Effector CD8-positive, alpha-beta T cell (primary cell): ENCODE data around the gene SEC14L5.
"Not testable (repeated sequence)": the region's sequence is repeated elsewhere in the genome, so short reads cannot be mapped to it uniquely, and the experiment has no call there.

ENCODE experiments used
- DNase-seq: peaks from one replicate; lab custom pipeline; 2025; lab: John Stamatoyannopoulos, UW

The SEC14L5 gene

DNA sequence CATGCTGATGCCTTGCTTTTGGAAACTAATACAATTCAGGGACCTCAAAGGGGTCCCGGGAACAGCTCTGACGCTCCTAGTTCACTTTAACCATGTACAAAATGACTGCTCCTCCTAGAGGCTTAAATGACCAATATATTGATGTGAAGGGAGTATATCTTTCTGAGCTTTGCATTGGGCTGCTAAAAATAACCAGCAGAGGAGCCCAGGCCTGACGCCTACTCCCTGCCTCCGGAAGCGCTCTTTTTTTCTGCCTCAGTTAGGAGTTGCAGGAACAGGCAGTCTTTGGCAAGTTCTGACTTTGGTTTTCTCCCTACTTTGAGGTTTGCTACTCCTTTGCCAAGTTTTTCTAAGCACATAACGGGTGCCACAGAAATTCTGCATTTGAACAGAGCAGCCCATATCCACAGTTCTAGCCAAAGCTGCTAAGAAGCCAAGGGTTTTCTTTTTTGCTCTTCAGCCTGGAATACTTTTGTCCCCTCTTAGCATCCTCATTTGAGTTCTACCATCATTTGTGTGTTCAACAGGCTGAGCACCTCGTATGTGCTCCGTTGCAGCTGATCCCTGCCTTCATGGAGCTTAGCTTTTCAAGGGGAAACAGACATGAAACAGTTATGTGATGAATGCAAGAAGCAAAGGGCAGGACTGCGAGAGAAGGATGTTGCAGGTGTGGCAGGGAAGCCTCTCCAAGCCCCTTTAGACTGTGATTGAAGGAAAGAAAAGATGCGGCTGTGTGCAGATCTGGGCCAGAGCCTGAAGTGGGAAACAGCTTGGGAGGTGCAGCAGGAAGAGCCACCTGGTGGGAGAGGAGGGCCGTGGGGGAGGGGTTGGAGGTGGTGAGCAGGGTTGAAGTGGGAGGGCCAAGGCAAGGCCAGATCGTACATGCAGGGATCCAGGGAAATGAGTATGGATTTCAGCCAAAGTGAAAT lies 78.4 kb downstream of the SEC14L5 start:
- DNase-seq = no peak

DNA sequence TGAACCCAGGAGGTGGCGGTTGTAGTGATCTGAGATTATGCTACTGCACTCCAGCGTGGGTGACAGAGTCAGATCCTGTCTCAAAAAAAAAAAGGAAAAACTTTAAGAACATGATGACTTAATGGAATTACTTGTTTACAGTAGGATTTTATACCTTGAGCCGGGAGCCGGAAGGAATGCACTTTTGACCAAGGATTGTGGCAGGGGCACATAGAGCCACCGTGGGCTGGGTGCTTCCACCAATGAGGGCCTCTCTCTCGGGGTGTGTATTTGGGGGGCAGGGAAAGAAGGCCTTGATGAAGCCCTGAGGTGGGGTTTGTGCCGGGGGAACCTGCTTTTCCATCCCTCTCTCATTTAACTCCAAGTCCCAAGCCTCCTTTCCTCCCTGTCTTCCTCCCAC lies 82.3 kb downstream of the SEC14L5 start:
- DNase-seq = no peak

DNA sequence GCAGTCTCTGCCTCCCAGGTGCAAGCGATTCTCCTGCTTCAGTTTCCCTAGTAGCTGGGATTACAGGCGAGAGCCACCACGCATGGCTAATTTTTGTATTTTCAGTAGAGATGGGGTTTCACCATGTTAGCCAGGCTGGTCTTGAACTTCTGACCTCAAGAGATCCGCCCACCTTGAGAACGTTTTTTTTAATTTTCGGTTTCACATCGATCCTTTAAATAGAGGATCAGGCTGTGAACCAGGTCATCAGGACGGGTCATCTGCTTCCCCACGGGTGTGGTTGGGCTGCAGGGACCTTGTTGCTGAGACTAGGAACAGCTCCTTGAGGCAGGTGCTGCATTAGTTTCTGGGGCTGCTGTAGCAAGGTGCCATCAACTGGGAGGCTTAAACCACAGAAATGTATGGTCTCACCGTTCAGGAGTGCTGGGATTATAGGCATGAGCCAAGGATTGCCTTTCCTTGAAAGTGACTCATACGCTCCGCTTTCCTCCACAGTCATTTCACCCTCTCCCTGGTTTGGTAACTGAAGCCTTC lies 83.5 kb downstream of the SEC14L5 start:
- DNase-seq = no peak

DNA sequence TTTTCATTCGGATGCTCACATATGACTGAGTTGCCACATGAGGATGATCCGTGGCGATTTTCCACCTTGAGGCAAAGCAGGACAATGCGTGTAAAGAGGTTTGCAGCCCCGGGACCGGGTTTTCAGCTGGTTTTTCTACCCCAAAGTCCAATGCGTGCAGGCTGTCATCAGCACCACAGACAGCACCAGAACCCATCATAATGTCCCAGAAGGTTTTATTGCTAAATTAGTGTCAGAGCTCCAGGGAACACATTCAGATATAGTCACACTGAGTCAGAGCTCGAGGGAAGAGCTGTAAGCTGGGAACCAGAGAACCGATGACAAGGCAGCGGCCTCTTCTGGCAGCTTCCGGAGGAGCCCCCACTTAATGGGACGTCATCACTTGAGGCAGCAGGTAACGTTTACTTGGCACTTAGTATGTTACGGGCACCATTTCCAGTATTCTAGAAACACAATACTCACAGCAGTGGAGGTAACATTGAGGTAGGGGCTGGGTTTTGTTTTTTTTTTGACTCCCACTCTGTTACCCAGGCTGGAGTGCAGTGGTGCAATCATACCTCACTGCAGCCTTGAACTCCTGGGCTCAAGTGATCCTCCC lies 84.5 kb downstream of the SEC14L5 start:
- no peak for DNase-seq

DNA sequence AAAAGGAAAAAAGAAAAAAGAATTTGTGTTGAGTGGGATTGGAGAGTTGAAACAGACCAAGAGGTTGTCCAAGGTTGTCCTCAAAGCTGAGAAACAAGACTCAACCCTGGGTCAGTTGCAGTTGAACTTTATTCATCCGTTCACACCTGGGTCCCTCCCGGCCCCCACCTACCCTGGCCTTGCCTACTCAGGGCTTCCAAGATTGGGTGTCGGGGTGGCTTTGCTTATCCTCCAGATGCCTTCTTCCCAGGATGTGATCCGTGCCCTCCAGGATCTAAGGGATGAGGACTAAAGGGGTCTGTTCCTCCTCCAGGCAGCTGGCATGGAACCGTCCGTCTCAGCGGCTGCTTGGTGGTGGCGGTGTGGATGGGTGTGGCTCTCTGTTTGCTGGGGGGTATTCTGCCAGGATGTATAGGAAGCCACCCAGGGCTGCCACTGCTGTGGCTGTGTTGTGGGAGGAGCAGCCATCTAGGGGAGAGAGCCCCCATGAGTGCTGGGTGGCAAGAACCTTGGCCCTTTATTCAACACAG lies 85.9 kb downstream of the SEC14L5 start:
- DNase-seq = no peak

DNA sequence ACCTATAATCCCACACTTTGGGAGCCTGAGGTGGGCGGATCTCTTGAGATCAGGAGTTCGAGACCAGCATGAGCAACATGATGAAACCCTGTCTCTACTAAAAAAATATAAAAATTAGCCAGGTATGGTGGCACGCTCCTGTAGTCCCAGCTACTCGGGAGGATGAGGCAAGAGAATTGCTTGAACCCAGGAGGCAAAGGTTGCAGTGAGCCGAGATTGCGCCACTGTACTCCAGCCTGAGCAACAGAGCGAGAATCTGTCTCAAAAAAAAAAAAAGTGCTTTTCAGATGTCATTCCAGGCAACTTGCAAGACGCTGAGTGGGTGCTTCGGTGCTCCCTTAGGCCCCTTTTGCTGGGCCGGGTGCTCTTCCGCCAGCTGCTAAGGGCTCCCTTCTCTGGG lies 86.5 kb downstream of the SEC14L5 start:
- not testable (repeated sequence) for DNase-seq

DNA sequence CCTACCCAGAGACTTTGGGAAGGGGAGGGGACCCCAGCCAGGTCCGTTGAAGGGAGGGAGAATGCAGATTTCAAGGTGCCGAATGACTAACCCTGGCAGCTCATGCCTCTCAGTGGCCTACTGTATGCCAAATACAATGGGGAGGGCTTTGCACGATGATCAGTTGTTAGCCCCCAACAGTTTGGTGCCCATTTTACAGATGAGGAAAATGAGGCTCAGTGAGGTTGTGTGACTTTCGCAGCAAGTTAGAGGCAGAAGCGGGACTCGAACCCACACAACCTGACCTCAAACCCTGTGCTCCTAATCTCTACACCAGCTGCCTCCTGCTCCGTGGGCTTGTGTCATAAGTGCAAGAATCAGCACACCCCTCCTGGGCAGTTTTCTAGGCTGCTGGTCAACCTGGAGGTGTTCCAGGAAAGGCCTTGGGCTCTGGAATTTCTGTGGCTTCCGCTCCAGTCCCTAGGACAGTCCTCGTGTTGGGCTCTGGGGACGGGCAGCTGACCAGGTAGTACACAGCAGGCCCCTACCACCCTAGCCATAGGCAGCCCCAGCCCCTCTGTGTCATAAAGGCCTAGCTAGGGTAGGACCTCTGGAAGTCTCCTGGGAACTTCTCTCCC lies 87.5 kb downstream of the SEC14L5 start:
- DNase-seq = no peak

DNA sequence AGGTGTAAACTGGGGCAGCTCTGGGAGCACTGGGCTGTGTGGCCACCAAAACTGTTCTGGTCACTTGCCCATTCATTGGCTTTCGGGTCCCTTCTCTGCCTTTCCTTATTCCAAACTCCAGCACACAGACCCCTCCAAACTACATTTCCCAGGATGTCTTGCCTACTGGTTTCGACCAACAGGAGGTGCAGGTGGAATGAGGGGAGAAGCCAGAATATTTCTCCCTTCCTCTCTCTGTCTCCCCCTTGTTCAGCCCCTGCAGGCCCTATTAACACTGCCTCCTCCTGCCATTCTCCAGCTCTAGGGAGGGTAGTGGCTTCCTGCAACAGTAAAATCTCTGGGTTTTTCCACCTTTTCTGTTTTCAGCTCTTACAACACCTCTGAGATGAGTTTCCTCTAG lies 88.8 kb downstream of the SEC14L5 start:
- no peak for DNase-seq

DNA sequence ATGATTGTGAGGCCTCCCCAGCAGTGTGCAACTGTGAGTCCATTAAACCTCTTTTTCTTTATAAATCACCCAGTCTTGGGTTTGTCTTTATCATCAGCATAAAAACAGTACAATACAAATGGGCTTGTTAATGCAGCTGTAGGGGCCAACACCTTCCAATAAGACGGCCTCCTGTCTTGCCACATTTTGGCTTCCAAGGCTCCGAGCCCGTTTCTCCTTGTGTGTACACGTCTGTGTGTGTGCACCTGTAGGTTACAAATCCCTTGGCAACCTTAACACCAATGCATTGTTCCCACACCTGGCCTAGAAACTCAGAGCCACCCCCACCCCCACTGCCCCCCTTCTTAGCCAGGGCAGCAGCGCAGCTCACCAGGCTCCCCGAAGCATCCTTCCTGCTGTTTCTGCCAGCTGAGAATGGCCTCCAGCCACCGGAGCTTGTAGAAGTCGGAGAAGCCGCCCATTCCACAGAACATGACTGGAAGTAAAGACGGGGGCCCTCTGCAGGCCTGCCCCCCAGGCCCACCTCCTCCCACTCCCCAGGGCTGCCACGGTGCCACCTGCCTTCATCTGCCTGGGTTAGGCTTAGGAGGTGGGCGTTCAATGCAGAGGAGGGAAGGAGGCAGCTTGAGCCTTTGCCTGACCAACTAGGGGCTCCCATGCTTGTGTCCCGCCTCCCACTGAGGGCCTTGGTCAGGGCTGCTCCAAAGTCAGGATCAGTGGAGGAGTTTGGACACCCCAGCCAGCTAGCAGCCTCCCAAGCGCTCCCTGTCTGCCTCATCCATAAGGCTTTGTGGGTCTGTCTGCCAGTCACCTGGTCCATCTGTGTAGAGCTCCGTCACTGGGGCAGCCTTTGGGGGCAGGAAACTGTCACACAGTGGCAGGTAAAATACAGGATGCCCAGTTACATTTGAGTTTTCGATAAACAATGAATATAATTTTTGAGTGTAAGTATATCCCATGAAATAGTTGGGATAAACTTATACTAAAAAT lies 97.0 kb downstream of the SEC14L5 start:
- DNase-seq = no peak

DNA sequence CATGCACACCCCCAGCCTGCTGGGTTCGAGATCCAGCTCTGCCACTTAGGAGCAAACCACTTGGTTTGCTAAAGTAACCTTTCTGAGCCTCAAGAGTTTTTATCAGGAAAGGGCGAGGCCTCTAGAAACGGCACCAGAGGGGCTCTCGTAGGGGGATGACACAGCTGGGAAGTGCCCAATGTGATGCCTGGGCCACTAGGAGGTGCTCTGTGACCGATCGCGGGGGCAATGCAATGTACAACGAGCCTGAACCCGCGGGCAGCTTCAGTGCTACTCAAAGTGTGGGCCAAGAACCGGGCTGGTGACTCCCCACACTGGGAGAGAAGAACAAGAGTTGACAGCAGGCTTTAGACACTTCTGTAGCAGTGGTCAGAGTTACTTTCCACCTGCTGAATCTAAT lies 98.2 kb downstream of the SEC14L5 start:
- DNase-seq = peak; percentile 6

DNA sequence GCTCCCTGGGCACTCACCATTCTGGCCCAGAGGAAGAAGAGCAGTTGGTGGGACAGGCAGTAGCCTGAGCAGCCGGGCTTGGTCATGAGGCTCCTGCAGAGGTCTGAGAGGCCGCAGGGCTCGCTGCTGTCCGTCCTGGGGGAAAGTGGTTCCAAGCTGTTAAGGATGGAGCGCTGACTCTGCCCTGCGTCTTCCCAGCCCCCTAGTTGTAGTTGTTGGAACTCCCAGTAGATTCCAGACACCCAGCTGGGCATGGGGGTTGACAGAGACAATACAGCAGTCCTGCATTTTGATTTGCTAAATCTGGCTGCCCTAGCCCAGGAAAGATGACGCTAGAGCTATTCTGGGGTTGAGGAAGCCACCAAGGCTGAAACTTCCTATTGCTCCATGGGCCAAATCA lies 100.3 kb downstream of the SEC14L5 start:
- DNase-seq = no peak

DNA sequence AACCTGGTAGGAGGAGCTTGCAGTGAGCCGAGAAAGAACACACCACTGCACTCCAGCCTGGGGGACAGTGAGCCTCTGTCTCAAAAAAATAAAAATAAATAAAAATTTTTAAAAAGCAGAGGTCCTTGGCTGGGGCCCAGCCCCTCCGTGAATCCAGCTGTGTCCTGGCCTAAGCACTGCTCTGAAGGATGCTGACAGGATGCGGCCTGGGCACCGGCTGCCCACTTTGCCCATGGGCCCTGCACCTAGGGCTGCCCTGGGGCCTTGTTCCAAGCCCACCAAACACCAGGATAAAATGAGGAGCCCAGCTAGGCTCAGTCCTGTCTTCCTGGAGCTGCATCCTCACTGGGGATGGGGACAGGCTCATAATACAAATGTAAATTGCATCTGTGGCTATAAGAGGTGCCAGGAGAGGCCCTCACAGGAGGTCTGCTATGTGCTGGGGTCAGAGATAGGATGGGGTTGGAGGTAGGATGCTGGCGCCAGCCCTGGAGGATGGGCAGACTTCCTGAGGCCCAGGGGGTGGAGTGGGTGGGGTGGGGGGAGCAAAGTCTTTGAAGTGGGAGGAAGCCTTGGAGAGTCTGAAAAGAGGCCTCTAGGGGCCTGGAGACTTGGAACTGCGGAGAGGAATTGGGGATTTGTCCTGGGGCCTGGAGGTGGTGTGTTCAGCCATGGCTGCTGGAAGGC lies 101.4 kb downstream of the SEC14L5 start:
- no peak for DNase-seq

DNA sequence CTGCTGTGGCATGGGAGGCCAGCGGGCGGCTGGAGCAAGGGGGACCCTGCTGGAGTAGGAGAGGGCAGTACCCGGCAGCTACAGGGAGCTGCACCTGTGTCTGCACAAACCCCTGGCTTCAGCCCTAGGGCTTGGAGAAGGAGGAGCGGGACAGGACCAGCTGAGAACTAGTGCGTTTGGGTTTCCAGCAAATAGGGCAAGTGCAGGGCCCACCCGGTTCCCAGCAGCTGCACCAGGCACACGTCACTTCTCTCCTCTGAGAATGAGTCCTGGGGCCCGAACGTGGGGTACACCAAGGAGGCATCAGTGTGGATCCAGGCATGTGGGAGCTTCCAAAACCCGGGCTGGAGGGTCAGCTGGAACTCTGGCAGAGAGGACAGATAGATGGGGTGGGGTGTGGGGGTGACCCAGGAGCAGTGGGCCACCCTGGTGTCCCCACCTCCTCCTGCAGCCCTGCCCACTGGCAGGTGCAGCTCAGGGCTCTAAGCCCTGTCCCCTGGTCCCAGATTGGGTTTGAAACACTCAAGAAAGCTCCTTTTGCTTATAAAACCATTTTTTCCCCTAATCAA lies 102.0 kb downstream of the SEC14L5 start:
- no peak for DNase-seq

DNA sequence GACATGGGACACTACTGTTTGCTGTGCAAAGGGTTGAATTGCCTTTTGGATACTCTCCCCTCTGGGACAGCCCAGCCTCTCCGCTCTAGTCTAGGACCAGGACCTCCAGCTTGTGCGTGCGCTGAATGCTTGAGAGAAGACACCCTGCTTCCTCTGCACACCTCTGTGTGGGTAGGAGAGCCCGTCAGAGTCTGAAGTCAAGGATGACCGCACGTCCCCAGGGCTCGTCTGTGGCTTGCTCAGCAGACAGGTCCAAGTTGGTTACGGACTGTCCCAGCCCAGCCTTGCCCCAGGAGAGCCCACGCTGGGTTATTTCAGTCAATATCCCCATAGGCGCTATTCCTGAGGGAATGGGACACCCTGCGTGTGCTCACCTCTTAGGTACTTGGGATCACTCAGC lies 103.9 kb downstream of the SEC14L5 start:
- DNase-seq = no peak

DNA sequence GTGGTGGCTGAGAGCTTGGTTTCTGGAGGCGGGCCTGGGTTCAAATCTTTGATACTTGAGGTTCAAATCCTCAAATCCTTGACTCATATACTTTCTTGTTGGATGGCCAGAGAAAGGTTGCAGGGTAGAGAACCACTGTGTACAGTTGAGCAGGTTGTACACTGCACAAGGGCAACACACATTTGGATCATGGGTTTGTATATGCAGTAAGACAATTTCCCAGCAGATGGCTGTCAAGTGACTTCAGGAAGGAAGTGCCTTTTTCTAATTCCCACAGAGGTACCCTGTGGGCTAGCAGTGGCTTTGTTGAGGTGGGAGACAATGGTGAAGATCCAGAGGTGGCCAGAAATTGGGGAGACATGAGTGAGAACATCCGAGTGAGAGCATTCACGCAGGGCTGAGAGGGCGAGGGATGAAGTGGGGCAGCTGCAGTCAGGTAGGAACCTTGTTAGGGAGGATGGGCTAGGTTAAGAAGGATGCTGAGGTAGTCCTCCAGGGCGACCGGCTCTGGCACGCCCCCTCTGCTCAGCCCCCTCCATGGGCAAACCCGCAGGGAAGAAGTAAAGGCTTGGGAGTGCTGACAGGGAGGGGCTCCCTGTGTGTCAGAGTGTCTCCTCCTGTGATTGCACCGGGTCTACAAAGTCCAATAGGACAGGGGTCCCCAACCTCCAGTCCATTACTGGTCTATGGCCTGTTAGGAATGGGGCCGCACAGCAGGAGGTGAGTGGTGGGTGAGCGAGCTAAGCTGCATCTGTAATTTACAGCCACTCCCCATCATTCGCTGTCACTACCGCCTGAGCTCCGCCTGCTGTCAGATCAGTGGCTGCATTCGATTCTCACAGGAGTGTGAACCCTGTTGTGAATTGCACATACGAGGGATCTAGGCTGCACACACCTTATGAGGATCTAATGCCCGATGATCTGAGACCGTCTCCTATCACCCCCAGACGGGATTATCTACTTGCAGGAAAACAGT lies 104.9 kb downstream of the SEC14L5 start:
- no peak for DNase-seq

DNA sequence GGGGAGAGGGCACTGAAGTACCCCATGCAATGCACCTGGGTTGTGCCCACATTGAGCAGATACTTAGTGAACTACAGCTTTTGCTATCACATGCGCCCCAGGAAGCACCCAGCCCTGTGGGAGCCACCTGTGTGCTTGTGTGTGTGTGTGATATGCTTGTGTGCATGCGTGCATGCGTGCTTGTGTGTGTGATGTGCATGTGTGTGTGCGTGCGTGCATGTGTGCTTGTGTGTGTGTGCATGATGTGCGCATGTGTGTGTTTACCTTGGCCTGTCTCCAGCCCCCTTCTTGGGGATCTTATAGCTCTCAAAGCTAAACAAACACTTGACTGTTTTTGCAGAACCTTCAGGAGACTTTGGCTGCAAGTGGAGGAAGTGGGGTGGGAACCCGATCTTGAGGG lies 106.8 kb downstream of the SEC14L5 start:
- DNase-seq = no peak

DNA sequence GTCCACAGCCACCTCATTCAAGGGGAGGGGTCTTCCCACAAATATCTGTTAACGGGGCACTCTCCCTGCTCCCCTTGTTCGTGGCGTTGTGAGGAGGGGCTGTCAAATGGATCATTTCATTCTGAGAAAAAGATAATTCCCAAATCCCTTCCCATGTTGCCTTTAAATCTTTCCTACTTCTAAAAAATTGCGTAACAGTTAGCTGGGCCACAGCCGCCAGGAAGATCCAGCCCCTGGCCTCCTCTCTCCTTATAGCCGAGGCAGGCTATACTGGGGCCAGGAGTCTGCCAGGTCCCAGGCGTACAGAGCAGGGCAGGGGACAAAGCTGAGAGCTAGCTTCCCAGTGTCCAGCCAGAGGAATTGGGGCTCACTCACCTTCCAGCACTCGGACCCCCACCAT lies 107.2 kb downstream of the SEC14L5 start:
- DNase-seq = no peak

DNA sequence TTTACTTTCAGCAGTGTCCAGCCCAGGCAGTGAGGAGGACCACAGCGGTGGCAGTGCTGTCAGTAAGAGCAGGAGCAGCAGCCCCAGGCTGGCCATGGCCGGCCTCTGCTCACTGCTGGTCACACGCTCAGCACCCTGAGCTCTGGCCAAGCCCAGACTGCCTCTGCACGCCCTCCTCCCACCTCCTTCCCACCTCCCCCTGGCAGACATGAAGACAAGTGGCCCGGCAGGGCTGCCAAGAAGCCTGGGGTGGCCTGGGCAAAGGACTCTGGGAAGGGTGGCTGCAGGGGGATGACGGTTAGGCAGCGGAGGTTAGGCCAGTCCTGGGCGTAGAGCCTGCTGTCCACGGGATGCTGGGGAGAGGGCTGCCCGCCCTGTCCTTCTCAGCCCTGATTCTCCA lies 107.7 kb downstream of the SEC14L5 start, which contains the start of gene C16orf89:
TSS of gene C16orf89 (minus strand) at position 144 of the 400 bp plus-strand sequence. CDS start at position 96, 48 bp downstream.
- no peak for DNase-seq

DNA sequence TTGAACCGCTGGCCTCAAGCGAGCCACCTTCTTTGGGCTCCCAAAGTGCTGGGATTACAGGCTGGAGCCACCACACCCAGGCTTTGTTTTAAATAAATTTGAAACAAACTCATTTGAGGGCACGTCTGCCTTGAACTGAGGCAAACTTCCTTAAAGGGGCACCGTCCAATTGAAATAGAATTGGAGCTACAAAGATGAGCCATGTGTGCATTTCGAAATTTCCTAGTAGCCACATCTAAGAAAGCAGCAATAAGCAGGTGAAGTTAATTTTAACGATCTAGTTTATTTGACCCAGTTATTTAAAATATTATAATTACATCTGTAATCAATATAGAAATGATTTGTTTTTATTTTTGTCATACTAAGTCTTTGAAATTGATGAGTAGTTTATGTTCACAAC lies 108.4 kb downstream of the SEC14L5 start:
- no peak for DNase-seq
